IPS-18c (cell line): ENCODE data around the gene L1CAM.

ENCODE experiments used
- H3K4me3 ChIP-seq: 2 replicates; pipeline ENCODE4 v1.7.0; 2013; ENCODE audit warnings: low read depth, mild to moderate bottlenecking, low read length, moderate library complexity; ENCODE audit not compliant: insufficient read depth
- H3K9me3 ChIP-seq: one replicate; pipeline ENCODE4 v1.6.1; 2013; ENCODE audit warnings: mild to moderate bottlenecking, low read length, moderate library complexity; ENCODE audit not compliant: control insufficient read depth, insufficient read depth

The L1CAM gene

DNA sequence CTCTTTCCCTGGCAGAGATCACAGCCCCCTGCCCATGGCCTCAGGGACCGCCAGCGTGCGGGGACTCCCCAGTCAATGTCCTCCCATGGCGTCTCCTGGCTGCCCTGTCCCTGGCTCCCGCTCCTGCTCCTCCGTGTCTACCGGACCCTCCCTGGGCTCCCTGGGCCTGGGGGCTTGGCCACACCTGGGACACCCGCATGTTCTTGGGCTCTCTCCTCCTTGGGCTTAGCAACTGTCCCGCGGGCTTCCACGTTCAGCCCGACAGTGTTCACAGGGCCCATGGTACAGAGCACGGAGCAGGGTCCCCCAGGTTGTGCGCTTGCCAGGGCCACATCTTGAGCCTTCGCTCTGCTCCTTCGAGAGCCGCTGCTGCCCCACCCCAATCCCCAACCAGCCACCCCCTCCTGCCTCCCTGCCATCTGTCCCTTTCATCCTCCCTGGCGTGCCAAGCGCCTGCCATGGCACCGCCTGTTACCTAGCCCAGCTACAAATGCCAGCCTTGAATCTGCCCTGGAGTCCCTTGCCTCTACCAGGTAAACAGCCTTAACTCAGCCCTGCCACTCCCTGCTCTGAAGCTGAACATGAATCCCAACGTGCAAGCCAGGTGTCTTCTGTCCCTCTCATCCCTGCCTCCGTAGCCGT is 22.4 kb upstream of the L1CAM start:
- peaks cover 19% of the 10 kb centered on the region for H3K9me3 ChIP-seq

DNA sequence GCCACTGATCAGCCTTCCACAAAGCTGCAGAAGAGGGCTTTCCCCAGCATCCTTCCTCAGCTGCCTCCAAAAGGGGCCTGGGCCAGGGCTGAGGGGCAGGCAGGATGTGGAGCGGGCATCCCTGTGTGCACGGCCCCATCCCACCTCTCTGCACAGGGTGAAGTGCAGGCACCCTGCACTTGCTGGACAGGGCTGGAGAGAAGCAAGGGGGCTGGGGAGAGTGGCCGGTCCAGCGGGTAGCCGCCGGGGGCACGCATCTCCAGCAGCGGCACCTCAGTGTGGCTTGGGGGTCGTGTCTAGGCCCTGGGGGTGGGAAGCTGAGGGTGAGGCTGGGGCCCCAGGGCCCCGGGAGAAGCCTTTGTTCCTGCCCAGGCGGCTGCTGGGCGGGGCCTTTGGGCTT is 21.5 kb upstream of the L1CAM start:
- H3K9me3 ChIP-seq: peaks cover 19% of the 10 kb centered on the region

More for the DNA sequence above, 22.4 kb upstream of the L1CAM start:
- H3K4me3 ChIP-seq: no peak overlapping the region

DNA sequence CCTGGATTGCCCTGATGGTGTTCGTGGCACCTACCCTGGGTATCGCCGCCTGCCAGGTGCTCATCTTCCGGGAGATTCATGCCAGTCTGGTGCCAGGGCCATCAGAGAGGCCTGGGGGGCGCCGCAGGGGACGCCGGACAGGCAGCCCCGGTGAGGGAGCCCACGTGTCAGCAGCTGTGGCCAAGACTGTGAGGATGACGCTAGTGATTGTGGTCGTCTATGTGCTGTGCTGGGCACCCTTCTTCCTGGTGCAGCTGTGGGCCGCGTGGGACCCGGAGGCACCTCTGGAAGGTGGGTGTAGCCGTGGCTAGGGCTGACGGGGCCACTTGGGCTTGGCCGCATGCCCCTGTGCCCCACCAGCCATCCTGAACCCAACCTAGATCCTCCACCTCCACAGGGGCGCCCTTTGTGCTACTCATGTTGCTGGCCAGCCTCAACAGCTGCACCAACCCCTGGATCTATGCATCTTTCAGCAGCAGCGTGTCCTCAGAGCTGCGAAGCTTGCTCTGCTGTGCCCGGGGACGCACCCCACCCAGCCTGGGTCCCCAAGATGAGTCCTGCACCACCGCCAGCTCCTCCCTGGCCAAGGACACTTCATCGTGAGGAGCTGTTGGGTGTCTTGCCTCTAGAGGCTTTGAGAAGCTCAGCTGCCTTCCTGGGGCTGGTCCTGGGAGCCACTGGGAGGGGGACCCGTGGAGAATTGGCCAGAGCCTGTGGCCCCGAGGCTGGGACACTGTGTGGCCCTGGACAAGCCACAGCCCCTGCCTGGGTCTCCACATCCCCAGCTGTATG is 20.3 kb upstream of the L1CAM start:
- H3K9me3 ChIP-seq: peaks cover 23% of the 10 kb centered on the region
- H3K4me3 ChIP-seq: no peak overlapping the region

More for the DNA sequence above, 21.5 kb upstream of the L1CAM start:
- no peak overlapping the region for H3K4me3 ChIP-seq

DNA sequence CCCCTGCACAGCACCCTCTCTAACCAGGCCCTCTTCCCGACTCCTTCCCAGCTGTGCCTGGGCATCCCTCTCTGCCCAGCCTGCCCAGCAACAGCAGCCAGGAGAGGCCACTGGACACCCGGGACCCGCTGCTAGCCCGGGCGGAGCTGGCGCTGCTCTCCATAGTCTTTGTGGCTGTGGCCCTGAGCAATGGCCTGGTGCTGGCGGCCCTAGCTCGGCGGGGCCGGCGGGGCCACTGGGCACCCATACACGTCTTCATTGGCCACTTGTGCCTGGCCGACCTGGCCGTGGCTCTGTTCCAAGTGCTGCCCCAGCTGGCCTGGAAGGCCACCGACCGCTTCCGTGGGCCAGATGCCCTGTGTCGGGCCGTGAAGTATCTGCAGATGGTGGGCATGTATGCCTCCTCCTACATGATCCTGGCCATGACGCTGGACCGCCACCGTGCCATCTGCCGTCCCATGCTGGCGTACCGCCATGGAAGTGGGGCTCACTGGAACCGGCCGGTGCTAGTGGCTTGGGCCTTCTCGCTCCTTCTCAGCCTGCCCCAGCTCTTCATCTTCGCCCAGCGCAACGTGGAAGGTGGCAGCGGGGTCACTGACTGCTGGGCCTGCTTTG is 19.6 kb upstream of the L1CAM start:
- Histone ChIP-seq H3K4me3 (no peak overlapping the region), H3K9me3 (peaks cover 24% of the 10 kb centered on the region)

DNA sequence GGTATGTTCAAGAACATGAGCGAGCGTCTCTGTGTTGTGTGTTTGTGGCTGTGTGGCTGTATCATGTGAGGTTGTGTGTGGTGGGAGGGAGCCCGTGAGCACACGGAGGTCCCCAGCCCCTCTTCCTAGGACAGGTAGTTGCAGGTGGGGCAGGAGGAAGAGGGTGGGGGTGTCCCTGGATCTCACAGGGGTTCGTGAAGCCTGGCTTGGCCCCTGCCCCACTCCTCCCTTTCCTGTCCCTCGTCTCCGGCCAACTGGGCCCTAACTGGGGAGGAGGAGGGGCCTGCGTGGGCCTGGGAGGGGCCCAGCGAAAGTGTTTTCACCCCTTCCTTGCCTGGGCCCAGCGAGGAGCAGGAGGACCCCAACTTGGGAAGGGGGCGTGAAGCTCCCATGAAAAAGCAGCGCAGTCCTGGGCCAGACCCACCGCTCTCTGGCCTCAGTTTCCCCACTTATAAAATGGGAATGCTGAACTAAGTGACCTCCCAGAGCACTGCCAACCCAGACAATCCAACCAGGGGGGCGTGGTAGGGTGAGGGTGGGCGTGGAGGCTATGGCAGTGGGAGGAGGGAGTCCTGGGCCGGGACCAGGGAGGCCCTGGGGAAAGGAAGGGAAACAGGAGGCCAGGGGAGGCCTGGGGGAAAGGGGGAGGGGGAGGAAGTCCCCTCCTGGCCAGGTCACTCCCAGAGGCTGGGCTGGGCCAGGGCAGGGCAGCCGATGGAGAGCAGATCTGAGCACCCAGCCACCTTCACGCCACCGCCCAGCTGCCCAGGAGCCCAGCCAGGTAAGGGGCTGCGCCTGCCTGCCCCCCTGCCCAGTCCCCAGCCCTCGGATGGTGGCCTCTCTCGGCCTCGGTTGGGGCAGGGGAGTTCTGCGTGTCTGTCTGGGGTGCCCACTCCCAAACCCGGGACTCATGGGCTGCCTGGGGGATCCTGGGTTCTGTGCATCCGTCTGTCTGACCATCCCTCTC is 18.3 kb upstream of the L1CAM start, which contains the start of gene AVPR2:
Gene AVPR2 (plus strand): TSS at position 683 of the 967 bp plus-strand sequence. CDS start 473 bp downstream, outside the sequence.
- H3K4me3 ChIP-seq: no peak within 1 kb of the TSS
- H3K9me3 ChIP-seq: peaks cover 19% of the 10 kb centered on the region

DNA sequence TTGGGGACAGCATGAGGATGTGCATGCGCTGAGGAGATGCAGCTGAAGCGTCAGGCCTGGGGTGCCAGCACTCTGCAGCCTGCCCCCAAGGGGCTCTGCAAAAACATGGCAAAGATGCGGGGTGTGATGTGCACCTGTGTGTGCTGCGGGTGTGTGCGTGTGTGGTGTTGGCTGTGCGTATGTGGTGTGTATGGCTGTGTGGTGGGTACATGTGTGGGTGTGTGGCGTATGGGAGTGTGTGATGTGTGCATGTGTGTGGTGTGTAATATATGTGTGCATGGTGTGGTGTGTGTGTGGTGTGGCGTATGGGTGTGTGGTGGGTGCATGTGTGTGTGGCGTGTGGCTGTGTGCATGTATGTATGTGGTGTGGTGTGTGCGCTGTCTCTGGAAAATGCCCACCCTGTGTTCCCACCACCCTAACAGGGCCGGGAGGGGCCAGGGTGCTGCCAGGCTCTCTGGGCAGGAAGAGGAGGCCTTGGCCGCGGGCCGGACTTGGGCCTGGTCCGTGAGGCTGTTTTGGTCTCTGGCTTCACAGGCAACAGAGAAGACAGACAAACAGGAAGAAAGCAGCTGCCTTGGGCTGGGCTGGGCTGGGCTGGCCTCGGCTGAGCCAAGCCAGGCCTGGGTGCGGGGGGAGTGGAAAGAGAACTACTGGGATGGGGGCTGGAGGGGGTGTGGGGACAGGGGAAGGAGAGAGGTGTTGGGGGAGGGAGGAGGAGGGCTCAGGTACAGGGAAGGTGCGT is 17.4 kb upstream of the L1CAM start:
- no peak overlapping the region for H3K4me3 ChIP-seq
- H3K9me3 ChIP-seq: peaks cover 21% of the 10 kb centered on the region

DNA sequence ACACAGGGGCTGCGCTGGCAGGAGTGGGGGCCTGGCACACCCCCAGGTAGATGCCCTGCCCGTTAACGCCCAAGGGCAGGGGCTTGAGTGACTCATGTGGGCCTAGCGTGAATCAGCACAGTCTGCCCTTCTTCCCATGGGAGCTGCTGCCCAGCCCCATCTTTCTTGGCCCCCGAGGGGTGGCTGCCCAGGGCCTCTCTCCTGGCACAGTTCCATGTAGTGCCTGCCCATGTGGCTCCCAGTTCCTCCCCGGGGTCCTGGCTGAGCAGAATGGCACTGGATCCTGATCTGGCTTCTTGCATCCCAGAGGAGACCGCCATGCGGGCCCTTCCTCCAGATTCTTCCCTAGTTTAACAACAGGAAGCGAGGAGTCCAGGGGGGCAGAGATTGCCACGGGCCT is 16.4 kb upstream of the L1CAM start:
- peaks cover 18% of the 10 kb centered on the region for H3K9me3 ChIP-seq
- no peak overlapping the region for H3K4me3 ChIP-seq

DNA sequence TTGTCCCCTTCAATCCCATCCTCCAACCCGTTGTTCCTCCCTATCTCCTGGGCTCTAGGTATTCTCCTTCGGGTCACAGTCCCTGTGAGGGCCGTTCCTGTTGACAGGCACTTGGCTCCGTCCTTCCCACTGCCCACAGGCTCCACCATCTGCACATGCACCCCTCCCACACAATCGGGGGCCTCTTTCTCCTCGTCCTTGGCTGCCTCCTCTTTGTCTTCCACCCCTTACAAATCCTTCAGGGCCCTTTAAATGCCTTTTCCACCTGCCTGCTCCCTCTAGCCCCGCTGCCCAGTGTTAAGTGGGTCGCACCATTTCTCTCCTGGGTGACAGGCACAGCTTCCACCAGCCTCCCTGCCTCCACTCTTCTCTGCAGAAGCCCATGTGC is 15.8 kb upstream of the L1CAM start:
- Histone ChIP-seq H3K4me3 (no peak overlapping the region), H3K9me3 (peaks cover 15% of the 10 kb centered on the region)

DNA sequence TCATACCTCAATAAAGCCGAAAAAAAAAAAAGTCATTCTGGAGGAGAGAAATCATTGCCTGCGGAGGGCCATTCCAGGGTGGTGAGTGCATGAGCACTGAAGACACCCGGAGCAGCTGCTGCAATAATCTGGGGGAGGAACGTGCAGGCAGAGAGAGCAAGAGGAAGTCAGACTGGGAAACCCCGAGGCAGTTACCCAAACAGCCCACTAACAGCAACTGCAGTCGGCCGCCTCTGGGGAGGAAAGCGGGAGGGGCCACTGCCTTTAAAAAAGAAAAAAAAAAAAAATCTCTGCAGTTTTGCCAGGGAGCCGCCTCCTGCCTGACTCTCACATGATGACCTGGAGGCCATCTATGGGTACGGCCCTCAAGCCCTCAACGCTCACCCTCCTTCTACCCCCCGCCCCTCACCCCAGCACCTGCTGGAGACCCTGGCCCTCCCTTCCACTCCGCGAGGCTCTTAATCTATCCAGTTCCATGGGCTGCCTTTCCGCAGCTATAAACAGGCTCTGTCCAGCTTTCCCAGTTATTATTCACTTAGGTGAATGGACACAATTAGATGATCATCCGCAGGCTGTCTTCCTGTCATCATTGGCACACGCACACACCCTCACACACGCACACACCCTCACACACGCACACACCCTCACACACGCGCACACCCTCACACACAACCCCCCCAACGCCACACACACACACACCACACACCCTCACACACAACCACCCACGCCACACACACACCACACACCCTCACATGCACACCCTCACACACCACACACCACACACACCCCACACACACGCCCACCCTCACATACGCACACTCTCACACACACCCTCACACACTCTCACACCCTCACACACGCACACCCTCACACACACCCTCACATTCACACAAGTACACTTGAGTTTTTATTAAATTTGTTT is 15.1 kb upstream of the L1CAM start:
- Histone ChIP-seq H3K4me3 (no peak overlapping the region), H3K9me3 (peaks cover 12% of the 10 kb centered on the region)

DNA sequence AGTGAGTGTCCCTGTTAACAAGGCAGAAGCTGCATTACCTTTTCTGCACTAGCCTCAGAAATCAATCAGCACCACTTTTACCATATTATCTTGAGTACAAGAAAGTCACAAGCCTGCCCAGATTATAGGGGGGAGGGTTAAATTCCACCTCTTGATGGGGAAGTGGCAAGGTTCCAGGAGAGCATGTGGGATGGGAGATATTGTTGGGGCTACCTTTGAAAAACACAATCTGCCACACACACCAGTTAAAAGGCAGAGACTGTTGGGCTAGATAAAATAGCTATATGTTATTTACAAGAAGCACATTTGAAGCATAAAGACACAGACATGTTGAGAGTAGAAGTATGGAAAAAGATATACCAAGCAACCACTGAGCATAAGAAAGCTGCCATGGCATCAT is 11.9 kb upstream of the L1CAM start:
- Histone ChIP-seq H3K4me3 (no peak overlapping the region), H3K9me3 (peaks cover 12% of the 10 kb centered on the region)

DNA sequence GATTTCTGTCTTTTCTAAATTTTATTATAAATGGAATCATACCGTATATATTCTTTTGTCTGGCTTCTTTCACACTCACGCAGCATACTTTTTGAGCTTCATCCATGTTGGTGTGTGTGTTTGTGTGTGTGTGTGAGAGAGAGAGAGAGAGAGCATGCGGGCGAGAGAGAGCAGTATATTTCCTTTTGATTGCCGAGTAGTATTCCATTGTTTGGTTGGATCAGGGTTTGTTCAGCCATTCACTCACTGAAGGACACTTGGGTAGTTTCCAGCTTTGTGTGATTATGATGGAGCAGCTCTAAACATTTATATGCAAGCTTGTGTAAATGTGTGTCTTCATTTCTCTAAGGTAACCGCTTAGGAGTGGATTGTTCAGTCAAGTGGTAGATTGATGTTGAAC is 3.1 kb upstream of the L1CAM start:
- peaks cover 11% of the 10 kb centered on the region for H3K9me3 ChIP-seq
- H3K4me3 ChIP-seq: no peak overlapping the region

DNA sequence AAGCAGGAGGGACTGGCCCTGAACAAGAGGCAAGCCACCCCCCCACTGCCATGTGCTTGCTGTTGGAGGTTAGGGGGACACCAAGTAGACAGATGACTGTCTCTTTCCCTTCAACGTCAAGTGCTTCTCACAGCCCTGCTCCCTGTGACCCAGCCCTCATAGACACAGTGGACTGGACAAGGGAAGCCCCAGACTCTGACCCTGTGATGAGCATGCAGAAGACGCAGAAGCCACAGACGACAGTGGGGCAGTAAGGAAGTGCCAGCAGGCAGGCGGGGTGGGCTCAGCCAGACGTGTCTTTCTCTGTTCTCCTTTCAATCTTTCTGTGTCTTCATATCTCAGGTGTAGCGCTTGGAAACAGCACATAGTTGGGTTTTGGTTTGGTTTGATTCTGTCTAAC is 2.4 kb upstream of the L1CAM start:
- Histone ChIP-seq H3K4me3 (no peak overlapping the region), H3K9me3 (peaks cover 10% of the 10 kb centered on the region)

DNA sequence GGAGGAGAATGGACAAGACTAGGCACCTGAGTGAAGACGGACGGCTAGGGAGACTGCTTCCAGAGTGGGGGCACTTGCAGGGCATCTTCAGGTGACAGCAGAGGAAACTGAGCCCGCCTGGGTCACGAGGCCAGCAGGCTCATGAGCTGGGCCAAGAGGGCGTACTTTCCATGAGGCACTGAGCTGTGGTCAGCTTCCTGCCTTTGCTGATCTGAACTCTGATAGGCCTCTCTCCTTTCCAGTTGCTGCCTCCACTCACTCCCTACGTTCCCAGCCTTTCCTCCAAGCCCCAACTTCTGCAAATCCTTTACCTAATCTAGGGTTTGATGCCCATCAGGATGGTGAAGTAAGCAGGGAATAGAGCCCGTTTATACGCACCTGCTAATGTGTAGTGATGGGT is 1.4 kb upstream of the L1CAM start:
- Histone ChIP-seq H3K4me3 (no peak overlapping the region), H3K9me3 (peaks cover 10% of the 10 kb centered on the region)

DNA sequence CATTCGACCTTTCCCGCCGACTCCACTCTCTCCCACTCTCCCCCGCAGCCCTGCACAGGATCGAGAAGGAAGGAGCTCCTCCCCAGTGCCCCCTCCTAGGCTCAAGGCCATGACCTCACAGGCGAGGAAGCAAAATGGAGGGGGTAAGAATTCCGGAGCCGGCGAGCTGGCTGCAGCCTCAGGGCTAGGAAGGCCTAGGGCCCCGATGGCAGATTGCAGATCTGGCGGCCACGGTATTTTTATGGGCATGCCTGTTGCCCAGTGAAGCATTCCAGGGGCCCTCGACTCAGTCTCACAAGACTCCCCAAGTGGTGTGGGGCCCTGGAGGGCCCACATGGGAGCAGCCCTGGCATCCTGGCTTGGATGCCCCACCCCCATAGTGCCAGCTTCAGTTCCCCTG is 942 bp upstream of the L1CAM start:
- Histone ChIP-seq H3K4me3 (no peak overlapping the region; the same call in 1 of the 2 replicates), H3K9me3 (peaks cover 10% of the 10 kb centered on the region)

DNA sequence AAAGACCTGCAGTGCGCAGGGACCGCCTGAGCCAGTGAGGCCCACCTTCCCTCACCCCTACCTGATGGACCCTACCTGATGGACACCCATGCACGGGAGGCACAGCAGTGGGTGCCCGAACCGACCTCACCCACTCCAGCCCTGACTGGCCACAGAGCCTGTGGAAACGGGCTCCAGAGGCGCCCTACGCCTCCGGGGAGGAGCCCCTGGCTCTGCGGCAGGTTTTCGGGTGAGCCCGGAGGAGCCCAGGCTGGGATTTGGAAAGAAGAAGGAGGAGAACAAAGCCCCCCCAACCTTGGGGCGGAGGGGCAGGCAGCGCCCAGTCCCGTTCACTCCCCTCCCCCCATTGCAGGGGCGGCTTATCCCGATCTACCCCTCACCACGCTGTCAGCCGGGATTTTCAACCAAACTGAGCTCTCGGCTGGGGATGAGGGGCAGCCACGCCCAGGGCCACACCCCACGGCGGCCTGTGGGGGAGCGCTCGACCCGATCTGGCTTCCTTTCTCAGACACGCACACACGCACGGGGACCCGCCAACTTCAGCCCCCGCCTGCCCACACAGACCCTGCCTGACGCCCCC is 675 bp downstream of the L1CAM start:
- peaks cover 10% of the 10 kb centered on the region for H3K9me3 ChIP-seq
- peak overlapping the region; percentile 40 for H3K4me3 ChIP-seq
